Activated T-cell treated with anti-CD3 and anti-CD28 coated beads, Interleukin-2, amount 50 U/mL, for 48 hours (primary cell): ENCODE data around the gene PPARG.
"Not testable (repeated sequence)": the region's sequence is repeated elsewhere in the genome, so short reads cannot be mapped to it uniquely, and the experiment has no call there.

ENCODE experiments used
- DNase-seq, 2 experiments: peaks; one replicate each; pipeline ENCODE4 v3.0.0-alpha.2; 2020

The PPARG gene

DNA sequence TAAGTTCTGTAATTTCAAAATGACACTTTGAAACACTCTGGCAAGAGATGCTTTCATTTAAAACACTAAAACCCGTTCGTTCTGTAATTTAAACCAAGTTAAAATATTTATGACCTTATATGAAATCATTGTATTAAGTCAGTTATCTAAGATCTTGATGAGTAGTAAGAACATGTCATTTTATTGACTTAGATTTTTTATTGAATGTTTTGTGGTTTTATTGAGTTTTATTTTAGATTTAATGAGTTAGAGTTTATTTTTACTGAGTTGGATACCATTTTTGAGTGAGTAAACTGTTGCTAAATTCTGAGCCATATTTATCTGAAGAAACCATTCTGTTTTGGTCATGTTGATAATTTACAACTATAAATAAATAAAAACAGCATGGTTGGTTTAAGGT lies 94.3 kb downstream of the PPARG start:
- no peak for DNase-seq

DNA sequence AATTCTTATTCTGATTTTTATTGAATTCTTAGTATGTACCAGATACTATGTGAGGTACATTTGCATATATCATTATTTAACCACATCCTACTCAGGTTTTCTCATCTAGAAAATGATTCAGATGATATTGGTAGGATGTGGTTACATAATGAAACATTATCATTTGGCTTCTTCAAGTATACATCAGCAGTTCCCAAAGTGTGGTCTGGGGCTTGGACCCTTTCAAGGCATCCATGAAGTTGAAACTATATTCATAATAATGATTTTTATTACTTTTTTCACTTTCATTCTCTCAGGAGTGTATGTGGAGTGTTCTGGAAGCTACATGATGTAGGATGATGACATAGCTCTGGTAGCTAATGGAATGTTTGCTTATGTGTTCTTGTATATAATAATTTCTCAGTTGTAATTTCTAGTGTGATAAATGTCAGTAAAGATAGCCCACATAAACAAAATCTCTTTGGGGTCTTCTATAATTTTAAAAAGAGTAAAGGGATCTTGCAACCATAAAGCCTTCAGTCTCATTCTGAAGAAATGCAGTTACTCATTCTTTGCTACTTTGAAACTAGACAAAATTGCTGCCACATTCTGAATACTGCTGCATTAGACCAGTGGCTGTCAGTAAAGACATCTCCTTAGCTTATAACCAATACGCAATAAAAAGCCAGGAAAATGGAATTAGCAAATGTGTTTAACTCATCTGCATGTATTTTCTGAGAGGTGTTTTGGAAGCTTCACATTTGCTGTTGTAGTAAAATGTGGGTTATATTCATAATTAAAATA lies 95.8 kb downstream of the PPARG start:
- DNase-seq = no peak

DNA sequence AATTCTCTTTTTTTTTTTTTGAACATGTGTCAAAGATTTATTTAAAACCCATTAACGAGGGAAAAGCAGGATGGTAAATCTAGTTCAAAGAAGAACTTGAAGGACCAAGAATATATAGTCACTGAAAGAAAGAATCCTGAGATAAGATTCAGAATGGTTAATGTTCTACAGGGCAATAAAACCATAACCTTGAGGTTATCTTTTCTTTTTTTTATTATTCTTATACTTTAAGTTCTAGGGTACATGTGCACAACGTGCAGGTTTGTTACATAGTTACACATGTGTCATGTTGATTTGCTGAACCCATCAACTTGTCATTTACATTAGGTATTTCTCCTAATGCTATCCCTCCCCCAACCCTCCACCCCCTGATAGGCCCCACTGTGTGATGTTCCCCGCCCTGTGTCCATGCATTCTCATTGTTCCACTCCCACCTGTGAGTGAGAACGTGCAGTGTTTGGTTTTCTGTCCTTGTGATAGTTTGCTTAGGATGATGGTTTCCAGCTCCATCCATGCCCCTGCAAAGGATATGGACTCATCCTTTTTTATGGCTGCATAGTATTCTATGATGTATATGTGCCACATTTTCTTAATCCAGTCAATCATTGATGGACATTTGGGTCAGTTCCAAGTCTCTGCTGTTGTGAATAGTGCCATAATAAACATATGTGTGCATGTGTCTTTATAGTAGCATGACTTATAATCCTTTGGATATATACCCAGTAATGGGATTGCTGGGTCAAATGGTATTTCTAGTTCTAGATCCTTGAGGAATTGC lies 97.8 kb downstream of the PPARG start:
- not testable (repeated sequence) for DNase-seq

DNA sequence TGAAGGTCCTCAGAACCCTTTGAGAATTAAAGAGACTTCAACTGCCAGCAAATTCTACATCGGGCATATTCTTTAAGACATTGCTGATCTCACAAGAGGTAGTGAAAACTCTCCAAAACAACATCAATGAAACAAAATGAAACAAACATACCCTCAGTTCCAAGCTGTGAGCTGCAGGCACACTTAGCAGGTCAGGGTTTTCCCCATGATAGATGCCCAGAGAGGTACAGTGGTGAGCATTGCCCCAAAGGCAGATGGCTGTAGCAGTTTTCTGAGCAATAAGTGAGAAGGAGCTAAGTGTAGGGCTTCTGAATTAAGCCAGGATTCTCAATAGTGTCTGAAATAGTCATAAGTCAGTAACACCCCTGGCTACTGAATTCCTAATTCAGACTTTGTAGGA lies 99.3 kb downstream of the PPARG start:
- DNase-seq = no peak

DNA sequence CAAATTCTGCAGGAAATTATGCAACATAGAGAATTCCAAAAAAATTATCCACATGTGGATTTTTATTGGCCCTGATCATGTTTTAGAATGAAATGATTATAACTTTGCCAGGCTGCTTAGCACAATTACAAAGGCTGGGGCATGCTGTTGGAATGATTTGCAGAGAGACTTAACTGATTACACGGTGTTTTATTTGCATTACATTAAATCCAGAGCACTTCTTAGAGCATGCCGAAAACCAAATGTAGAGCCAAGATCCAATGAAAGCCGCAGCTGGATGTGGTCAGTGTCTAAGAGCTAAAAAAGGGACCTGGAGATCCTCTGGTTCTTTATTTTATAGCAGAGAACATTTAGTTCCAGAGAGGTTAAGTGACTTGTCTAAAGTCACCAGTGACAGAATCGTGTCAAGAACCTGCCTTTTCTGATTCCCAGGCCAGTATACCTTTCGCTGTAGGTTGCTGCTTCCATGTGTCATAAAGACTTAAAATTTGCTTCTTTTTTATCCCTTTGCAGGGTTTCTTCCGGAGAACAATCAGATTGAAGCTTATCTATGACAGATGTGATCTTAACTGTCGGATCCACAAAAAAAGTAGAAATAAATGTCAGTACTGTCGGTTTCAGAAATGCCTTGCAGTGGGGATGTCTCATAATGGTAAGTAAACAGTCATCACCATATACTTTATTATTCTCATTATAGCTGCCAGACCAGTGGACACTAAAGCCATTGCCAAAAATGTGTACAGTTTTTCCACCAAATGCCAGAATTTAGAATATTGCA lies 103.4 kb downstream of the PPARG start:
- DNase-seq = no peak

DNA sequence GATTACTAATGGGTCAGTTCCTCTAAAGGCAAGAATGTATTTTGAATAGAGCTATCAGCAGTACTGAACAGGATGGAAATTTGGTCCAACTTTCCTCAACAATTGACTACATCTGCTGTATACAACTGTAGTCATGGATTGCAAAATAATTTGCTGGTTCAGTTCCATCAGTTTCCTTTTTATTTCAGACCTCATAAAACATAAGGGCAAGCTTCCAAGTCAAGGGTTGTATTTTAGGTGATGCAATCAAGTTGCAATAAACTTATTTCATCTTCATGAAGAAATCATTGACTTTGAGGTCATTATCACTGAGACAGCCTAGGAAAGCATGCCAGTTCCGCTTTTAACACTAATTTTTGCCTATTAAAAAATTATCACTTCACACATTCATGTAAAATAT lies 105.0 kb downstream of the PPARG start:
- DNase-seq = no peak

DNA sequence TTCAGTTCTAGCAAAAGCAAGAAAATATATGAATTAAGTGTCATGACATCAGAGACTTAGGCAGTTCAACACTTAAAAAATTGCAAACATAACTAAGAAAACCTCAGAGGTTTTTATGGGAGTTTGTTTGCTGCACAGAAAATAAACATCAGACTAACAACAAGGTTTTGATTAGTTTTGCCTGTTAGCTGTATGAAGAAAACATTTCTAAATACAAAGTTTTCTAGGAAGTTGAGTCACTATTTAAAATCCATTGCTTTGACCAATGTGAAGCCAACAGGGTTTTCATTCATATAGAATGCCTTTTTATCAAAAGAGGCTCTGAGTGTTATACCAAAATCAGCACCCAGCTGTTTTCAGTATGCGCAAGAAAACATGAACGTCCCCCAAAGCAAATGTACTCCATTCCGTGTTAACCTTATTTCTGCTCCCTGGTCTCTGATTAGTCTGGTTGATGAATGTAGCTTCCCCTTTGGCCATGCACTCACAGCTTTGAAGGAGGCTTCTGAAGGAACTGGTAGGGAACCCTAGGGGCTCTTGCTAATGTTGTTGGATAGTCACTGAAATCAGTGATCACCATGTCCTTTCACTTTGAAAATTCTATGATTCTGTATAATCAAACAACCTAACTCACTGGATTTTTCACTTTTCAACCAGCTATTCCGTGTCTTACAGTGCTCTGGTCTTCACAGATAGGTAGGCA lies 105.8 kb downstream of the PPARG start:
- DNase-seq = no peak

DNA sequence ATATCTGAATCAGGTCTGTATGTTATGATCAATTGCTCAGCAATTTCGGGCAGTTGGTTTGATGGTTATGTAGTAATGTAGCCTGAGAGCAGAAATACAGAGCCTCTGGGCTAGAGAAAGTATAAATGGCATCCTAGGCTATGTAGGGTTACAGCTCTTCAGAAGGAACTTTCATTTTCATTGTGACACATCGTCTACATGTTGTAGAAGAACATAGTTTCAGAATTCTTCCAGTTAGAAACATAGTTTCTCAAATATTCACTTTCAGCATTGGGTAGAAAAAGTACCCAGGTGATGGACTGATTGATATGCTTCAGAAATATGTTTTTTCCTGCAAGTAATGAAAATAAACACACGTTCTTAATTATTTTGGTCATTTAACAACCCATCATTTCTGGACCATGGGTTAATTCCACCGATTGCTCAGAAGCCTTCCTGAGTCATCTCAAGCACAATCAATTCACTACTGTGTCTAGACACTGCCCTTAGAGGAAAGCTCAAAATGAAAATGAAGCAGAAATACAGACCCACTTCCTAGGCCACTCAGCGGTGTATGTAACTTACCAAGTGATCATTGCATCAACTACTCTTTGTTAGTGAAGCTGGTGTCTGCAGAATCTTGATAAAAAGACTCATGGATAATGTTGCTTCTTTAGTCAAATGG lies 106.6 kb downstream of the PPARG start:
- no peak for DNase-seq

DNA sequence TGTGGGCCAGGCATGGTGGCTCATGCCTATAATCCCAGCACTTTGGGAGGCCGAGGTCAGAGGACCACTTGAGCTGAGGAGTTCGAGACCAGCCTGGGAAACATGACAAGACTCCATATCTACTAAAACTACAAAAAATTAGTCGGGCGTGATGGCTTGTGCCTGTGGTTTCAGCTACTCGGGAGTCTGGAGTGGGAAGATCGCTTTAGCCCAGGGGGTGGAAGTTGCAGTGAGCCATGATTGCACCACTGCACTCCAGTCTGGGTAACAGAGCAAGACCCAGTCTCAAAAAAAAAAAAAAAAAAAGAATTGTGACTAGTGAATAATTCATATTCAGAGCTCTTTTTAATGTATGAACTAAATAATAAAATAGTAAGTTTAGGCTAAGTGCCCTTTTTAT lies 107.6 kb downstream of the PPARG start:
- DNase-seq = no peak

DNA sequence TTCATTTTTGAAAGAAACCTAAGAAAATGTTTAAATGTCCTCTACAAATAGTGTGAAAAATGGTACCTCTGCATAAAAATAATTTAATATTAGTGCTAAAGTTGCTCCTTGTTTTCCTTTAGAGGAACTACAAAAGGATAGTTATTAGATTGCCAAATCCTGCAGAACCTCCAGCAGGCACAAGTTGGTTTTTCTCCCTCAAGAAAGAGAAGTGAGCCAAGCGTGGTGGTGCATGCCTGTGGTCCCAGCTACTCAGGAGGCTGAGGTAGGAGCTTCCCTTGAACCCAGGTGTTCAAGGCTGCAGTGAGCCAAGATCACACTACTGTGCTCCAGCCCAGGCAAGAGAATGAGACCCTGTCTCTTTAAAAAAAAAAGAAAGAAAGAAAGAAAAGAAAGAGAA lies 110.4 kb downstream of the PPARG start:
- no peak for DNase-seq

DNA sequence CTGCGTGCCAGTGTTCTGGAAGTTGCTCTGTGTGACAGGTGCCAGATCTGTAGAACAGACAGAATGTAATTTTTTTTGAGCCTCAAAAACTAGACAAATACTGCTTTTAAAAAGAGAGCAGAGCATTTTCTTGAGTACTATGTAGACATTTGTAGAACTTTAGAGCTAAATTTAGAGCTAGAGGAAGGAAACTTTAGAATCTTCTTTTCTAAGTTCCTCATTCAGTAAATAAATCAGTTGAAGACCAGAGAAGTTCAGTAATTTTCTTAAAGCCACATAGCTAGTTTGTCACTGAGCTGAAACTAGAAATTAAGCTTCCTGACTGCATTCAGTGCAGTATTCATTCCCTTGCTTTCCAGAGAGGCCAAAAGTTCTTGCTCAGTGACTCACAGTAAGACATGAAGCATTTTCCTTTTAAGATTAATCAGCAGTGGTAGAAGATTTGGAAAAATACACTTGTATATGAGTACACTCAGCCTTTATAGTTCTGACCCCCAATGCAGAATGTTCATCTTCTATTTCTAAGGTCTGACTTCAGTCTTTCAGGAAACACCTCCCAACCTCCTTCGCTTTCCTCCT lies 111.8 kb downstream of the PPARG start:
- no peak for DNase-seq

DNA sequence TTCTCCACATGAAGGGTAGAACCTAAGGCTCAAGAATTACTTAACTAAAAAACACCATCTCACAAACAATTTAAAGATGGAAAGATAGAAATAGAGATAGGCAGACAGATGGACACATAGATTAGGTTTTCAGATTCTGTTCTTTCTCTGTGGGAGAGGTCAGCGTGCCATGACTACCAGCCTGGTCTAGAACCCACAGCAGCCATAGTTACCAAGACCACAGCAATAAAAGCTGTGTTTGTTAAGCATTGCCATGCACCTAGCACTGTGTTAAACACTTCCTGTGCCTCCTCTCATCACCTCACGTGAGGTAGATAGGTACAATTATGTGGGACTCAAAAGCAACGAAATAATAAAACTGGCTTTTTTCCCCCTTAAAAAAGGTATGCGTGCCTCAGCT lies 112.3 kb downstream of the PPARG start:
- no peak for DNase-seq

DNA sequence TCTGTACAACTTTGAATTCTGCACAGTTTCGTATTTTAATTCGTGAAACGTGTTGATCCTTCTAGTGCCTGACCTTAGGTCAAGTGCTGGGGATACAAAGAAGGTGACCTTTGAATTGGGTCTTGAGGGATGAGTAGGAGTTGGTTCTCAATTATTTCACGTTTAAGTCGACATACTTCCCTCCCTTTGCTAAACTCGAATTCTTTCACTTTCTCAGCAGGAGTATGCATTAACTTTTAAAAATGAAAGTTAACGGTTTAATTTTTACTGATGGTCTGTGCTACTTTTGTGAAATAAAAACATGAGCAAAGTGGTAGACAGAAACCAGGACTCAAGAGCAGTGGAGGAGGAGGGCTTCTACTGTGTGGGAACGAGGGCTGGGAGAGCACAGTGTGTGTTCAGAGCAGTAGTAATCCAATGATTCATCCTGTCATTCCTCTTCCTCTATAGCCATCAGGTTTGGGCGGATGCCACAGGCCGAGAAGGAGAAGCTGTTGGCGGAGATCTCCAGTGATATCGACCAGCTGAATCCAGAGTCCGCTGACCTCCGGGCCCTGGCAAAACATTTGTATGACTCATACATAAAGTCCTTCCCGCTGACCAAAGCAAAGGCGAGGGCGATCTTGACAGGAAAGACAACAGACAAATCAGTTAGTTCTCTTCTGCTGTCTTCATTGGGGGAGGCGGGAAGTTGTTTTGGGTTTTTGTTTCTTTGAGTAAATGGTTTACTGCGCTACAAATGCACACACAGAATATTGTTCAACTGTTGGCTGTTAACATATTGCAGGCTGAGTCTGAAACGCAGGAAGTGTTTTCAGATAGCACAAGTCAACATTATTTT lies 116.8 kb downstream of the PPARG start:
- DNase-seq = no peak

DNA sequence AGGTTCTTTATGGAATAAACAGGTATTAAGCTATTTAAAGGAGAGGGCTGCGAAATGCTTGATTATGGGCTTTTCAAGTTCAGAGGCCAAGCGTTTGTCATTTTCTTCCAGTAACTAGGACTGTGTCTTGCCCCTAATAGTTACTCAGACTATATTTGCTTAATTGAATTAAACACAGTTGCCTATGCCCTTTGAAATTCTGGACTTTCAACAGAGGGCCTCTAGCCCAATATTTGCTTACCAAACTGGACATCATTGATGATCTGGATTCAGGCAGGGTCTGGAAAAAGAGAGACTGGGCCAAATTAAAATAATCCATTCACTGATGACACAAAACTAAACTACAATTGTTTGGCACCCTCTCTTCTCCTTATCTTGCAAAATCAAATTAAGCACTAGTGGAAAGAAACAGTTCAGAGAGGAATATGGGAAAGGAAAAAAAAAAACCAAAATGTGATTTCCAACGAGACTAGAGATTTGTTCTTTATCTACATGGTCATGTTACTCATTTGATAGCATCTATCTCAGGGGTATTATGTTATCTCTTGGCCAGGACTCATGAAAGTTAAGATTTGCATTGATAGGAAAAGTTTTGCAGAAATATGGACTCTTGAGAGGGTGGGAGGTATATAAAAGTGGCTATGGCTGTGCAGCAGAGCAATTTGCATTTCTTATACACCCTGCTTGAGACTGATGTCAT lies 120.3 kb downstream of the PPARG start:
- DNase-seq = no peak

DNA sequence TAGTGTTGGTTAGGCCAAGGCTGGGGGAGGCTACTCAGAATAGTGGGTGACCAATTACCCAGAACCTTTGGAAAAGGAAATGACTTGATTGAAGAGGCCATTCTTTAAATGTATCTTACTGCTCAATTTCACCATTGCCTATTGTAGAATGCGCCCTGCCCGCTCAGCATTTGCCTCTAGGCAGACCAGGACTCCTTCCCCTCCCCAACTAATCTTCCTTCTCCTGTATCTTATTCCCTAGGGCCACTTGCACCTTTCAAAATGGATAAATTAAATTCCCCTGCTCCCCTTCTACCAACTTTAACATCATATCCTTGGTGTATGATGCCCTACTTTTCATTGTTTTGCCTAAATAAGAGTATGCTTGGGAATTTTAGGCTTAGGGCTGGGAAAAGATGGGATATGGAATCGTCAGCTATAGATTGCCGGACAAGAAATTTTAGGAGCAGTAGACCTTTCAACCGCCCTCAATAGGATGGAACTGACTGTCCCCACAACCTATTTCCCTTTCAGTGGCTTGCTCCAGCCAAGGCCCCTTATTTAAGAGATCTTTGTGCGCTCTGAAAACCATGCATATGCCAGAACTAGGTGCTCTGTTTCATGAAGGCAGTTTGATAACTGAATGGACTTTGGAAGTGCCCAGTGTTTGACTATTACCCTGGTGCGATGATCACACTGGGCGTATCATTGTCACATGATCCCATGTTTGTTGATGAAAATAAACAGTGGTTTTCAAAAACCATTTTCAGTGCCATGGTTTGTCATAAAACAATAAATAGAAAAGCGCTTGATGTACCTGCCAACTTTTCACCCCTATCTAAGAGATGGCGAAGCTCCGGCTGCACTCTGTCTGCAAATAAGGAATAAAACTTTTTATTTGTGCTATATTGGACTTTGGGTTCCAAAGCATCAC lies 121.1 kb downstream of the PPARG start:
- no peak for DNase-seq

DNA sequence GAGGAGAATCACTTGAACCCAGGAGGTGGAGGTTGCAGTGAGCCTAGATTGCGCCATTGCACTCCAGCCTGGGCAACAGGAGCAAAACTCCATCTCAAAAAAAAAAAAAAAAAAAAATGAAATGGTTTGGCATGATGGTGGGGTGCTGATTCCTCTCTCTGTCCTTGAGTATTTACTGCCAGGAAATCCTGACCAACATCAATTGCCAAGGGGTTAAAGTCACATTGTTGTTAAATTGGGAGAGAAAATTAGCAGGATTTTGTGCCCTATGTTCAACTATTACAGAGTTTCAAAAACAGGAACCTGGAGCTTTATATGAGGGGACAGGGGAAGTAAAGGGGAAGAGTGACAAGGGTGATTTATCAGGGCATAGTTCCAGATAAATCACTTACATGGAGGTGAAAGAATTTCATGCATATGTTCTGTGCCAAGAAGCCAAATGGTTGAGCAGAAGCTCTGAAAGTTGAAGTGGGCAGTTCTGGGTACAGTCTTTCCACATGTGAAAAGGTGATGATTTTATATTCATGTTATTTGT lies 124.9 kb downstream of the PPARG start:
- no peak for DNase-seq

DNA sequence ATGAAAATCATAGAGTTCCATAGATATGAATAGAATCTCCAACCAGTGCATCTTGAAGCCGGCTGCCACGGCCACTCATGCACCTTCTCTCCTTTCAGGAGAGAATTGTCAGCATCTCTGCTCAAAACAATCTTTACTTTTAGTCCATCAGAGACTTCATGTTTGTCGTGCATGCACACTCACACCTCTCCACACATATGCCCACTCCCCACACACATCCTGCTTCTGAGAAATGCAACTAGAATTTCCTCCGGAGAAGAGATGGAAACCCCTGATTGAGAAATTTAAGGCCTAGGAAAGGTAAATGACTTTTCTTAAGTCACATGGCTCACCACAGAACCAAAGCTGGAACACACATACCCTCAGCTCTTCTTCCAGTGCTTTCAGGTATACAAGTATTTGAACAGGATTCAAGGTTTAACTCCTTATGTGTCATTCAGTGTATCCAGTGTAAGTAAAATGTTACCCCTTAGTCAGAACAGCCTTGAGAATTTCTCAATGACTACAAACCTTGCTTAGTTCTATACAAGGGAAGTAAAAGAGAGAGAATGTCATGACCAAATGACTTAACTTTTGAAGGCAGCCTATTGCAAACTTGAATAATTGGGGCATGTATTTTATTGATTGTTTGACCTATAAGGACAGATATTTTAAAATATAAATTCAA lies 126.3 kb downstream of the PPARG start:
- DNase-seq = no peak

DNA sequence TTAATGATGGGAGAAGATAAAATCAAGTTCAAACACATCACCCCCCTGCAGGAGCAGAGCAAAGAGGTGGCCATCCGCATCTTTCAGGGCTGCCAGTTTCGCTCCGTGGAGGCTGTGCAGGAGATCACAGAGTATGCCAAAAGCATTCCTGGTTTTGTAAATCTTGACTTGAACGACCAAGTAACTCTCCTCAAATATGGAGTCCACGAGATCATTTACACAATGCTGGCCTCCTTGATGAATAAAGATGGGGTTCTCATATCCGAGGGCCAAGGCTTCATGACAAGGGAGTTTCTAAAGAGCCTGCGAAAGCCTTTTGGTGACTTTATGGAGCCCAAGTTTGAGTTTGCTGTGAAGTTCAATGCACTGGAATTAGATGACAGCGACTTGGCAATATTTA lies 127.9 kb downstream of the PPARG start:
- no peak for DNase-seq
